ENCODE results near the gene DPYSL5. TPM values are rescaled to one million over a fixed set of nuclear protein-coding genes. Genes with fewer than 3 reads are reported as not detected.

The DPYSL5 gene
- total RNA-seq, 1 donor from 2014 or later = 0.63 TPM

GRCh38 chr2:26900831-26901321, 52.9 kb downstream of the DPYSL5 start:
- no peak overlapping the region for H3K4me3 ChIP-seq (ENCODE audit: low read depth, low read length)
- DNase-seq (ENCODE audit: low read depth) = no peak
- TF ChIP-seq, protein P1, sequence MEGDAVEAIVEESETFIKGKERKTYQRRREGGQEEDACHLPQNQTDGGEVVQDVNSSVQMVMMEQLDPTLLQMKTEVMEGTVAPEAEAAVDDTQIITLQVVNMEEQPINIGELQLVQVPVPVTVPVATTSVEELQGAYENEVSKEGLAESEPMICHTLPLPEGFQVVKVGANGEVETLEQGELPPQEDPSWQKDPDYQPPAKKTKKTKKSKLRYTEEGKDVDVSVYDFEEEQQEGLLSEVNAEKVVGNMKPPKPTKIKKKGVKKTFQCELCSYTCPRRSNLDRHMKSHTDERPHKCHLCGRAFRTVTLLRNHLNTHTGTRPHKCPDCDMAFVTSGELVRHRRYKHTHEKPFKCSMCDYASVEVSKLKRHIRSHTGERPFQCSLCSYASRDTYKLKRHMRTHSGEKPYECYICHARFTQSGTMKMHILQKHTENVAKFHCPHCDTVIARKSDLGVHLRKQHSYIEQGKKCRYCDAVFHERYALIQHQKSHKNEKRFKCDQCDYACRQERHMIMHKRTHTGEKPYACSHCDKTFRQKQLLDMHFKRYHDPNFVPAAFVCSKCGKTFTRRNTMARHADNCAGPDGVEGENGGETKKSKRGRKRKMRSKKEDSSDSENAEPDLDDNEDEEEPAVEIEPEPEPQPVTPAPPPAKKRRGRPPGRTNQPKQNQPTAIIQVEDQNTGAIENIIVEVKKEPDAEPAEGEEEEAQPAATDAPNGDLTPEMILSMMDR (conservative IDR thresholded peaks at IDR 0.05; ENCODE audit: low read depth, low read length) = no peak

GRCh38 chr2:26901326-26902183, 53.6 kb downstream of the DPYSL5 start:
- H3K4me3 ChIP-seq (ENCODE audit: low read depth, low read length) = no peak overlapping the region
- TF ChIP-seq, protein P1 (conservative IDR thresholded peaks at IDR 0.05; ENCODE audit: low read depth, low read length) = no peak
- no peak for DNase-seq (ENCODE audit: low read depth)

DNA sequence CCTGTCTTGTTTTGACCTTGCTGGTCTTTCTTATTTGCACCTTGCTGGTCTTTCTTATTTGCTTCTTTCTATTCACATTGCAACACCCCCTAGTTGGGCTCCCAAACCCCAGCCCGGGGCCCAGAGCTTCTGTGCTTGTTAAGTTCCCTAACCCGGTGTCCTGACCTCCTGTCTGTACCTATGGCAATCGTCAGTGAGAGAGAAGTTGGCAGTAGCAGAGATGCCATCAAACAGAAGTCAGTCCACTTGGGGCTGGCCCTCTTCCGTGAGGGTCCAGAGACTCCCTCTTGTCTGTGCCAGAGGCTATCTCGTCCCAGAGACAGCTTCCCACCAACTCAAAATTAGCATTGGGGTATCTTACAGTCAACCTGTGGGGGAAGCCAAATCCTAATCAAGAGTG, 55.7 kb downstream of the DPYSL5 start:
- H3K4me3 ChIP-seq (ENCODE audit: low read depth, low read length) = no peak overlapping the region
- DNase-seq (ENCODE audit: low read depth) = no peak
- TF ChIP-seq, protein P1 (conservative IDR thresholded peaks at IDR 0.05; ENCODE audit: low read depth, low read length) = no peak

GRCh38 chr2:26904839-26905238, 56.9 kb downstream of the DPYSL5 start:
- no peak overlapping the region for H3K4me3 ChIP-seq (ENCODE audit: low read depth, low read length)
- TF ChIP-seq, protein P1 (conservative IDR thresholded peaks at IDR 0.05; ENCODE audit: low read depth, low read length) = no peak
- no peak for DNase-seq (ENCODE audit: low read depth)

- no peak for DNase-seq (ENCODE audit: low read depth)
- H3K4me3 ChIP-seq (ENCODE audit: low read depth, low read length) = no peak overlapping the region
- TF ChIP-seq, protein P1 (conservative IDR thresholded peaks at IDR 0.05; ENCODE audit: low read depth, low read length) = no peak
Measured at GRCh38 chr2:26905341-26906198, 57.6 kb downstream of the DPYSL5 start.

DNA sequence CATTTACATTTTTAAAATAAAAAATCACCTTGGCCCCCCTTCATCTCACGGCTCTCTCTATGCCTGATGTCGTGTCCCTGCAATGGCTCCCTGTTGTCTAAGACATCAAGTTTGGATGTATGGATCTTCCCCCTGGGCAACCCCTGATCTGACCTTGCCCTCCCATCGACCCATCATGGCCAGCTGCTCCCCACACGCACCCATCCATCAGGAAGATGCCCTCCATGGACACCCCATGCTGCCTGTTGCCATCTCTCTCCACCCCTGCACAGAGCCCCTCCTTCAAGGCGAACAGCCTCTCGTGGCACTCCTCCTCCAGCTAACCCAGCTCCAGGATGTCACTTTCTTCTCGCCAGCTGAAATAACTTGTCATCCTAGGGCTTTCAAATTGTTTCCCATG, 59.5 kb downstream of the DPYSL5 start:
- TF ChIP-seq, protein P1 (conservative IDR thresholded peaks at IDR 0.05; ENCODE audit: low read depth, low read length) = no peak
- no peak overlapping the region for H3K4me3 ChIP-seq (ENCODE audit: low read depth, low read length)
- no peak for DNase-seq (ENCODE audit: low read depth)
